ENCODE measurements around the gene WDR93.

WDR93 gene

DNA sequence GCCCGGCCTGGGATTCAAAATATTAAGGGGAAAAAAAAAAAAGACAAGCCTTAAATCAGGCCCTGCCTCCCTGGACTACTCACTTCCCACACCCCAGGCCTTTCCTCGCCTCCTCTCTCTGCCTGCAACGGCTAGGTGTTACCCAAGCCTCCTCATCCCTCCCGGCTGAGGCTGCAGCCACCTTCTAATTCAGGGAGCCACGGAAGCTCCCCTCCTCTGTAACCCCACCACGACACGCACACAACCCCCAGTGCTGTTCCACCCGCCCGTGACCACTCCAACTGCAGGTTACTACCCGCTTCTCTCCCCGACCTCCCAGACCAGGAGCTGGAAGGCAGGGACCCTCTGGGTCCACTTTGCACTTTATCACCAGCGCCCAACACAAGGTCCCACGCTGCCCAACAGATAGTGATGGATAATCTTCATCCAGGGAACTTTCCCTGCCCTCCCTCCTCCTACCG is 36.3 kb upstream of the WDR93 start:
- TF ChIP-seq, protein P1, sequence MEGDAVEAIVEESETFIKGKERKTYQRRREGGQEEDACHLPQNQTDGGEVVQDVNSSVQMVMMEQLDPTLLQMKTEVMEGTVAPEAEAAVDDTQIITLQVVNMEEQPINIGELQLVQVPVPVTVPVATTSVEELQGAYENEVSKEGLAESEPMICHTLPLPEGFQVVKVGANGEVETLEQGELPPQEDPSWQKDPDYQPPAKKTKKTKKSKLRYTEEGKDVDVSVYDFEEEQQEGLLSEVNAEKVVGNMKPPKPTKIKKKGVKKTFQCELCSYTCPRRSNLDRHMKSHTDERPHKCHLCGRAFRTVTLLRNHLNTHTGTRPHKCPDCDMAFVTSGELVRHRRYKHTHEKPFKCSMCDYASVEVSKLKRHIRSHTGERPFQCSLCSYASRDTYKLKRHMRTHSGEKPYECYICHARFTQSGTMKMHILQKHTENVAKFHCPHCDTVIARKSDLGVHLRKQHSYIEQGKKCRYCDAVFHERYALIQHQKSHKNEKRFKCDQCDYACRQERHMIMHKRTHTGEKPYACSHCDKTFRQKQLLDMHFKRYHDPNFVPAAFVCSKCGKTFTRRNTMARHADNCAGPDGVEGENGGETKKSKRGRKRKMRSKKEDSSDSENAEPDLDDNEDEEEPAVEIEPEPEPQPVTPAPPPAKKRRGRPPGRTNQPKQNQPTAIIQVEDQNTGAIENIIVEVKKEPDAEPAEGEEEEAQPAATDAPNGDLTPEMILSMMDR (IDR thresholded peaks at IDR 0.05; ENCODE audit: low read length, missing control alignments), result no peak
- peak; percentile 38 for DNase-seq (ENCODE audit: low read depth)
- peak overlapping the region; percentile 68 for H3K4me3 ChIP-seq (replicated peaks; ENCODE audit: low read depth, low read length)

DNA sequence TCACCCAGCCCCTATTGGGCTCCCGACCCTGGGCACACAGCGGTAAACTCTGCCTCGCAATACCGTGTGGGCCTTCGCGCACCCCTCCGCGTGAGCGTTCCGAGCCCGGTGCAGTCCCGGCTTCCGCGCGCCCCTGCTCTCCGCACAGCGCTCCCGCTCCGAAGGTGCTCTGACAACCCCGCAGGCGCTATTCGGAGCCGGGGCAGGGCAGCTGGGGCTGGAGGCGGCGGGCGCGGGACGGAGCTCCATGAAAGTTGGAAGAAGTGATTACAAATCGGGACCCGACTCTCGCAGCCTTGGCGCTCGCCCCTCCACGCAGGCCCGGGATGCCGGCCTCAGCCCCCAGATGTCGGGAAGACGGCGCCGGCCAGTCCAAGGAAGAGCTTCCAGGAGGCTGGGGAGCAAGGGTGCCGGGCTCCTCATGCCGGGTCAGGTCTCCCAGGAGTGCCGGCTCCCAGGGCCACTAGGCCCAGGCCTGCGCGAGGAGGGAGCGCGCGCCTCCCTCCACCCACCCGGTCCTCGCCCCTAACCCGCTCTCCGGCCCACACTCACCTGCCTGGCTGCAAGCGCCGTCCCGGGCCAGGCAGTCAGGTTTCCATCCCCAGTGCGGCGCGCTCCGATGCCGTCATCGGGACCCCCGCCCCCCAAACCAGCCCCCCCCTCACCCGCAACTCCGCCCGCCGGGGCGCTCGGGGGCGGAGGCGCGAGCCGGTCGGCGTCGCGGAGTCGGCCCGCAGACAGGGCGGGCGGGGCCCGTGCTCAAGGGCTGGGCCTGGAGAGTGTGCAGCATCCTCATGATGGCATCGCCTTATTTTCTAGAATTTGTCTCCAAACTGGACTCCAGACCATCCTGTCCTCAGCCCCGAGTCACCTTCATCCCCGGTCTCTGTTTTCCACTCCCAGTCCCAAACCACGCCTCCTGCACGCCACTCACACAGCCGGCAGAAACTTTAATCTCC is 35.5 kb upstream of the WDR93 start, which contains the start of gene KIF7:
Gene KIF7, minus strand, starts transcription at position 621 of the 959 bp plus-strand sequence. CDS start 2,537 bp downstream, outside the sequence.
- DNase-seq (ENCODE audit: low read depth), result peak; percentile 50
- peak within 1 kb of the TSS; percentile 68 for H3K4me3 ChIP-seq (replicated peaks; ENCODE audit: low read depth, low read length)
- TF ChIP-seq, protein P1 (IDR thresholded peaks at IDR 0.05; ENCODE audit: low read length, missing control alignments), result no peak

DNA sequence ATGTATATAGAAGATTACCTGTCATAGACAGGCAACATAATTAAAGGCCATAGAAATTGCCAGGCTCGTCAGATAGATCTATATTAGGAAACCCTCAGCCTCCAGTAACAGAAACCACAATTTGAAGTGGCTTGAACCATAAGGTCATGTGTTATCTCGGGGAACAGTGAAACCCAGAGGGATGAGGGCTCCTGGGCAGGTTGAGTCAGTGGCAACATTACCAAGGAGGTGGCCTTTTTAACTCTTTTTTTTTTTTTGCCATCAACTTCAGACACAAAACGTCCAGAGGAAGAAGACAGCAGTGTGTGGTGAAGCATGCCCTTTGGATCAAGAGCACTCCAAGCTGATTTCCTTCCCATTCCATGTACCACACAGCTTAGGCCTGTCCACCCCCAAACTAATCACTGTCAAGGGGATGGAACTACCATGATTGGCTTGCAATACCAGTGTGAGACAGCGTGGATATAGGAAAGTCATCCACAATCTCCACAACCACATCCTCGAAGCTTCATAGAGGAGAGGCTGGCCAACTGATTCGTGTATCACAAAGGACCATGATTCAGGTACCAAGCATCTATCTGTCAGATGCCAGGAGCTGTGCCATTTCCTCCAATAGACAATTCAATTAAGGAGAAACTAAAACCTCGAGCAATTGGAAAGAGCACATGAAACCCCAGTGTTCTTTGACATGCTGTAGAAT is 34.3 kb upstream of the WDR93 start:
- TF ChIP-seq, protein P1 (IDR thresholded peaks at IDR 0.05; ENCODE audit: low read length, missing control alignments), result no peak
- DNase-seq (ENCODE audit: low read depth), result no peak
- no peak overlapping the region for H3K4me3 ChIP-seq (replicated peaks; ENCODE audit: low read depth, low read length)

DNA sequence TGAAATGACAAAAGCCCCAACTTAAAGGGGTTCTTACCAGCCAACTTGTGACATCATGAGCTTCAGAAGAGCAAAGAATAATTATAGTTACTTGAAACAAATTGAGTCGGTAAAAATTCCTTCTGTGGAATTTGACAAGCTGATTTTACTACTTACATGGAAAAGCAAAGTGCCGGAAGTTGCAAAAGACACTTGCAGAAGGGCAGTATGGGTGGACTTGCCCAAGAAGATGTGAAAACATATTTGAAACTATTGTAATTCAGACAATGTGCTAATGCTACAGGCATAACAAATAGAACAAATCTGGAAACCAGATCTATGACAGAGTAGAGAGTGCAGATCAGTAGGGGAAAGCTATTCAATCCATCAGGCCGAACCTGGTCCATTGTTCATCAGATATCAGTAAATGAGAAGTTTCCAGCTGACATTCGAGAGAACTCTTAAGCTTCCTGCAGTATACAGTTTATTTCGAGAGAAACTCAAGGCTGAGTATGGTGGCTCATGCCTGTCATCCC is 32.9 kb upstream of the WDR93 start:
- no peak overlapping the region for H3K4me3 ChIP-seq (replicated peaks; ENCODE audit: low read depth, low read length)
- no peak for DNase-seq (ENCODE audit: low read depth)
- TF ChIP-seq, protein P1 (IDR thresholded peaks at IDR 0.05; ENCODE audit: low read length, missing control alignments), result no peak

DNA sequence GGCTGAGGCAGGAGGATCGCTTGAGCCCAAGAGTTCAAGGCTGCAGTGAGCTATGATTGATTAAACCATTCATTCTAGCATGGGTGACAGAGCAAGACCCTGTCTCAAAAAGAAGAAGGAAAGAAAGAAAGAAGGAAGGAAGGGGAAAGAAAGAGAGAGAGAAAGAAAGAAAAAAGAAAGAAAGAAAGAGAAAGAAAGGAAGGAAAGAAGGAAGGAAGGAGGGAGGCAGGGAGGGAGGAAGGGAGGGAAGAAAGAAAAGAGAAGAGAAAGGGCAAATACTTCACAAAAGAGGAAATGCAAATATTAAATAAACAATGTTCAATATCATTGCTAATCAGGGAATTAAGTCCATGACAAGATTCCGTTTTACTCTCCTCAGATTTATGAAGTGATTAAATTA is 31.3 kb upstream of the WDR93 start:
- no peak for DNase-seq (ENCODE audit: low read depth)
- TF ChIP-seq, protein P1 (IDR thresholded peaks at IDR 0.05; ENCODE audit: low read length, missing control alignments), result no peak

DNA sequence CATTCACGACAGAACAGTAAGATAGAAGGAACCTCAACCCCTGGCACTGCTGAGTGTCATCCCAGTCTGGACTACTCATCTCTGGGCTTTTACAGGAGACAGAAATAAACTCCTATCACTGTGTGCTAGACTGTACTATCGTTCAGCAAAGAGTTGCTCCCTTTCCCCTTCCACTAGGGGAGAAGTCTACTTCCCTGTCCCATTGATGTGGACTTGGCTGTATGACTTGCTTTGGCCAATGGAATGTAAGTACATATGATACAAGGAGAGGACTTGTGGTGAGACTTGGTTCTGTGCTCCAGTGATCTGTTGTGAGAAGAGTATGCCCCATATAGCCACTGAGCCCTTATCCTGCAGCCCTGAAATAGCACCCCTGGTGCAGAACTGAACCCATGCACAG is 30.1 kb upstream of the WDR93 start:
- TF ChIP-seq, protein P1 (IDR thresholded peaks at IDR 0.05; ENCODE audit: low read length, missing control alignments), result no peak
- DNase-seq (ENCODE audit: low read depth), result no peak
- H3K4me3 ChIP-seq (replicated peaks; ENCODE audit: low read depth, low read length), result no peak overlapping the region

More for the DNA sequence above, 31.3 kb upstream of the WDR93 start:
- no peak overlapping the region for H3K4me3 ChIP-seq (replicated peaks; ENCODE audit: low read depth, low read length)
